ENCODE results near the gene BPIFB6. TPM values are rescaled to one million over a fixed set of nuclear protein-coding genes. Genes with fewer than 3 reads are reported as not detected.

The BPIFB6 gene
- total and polyA plus RNA-seq, 7 donors, result not detected

- intact Hi-C loops (cut with DNase I), result no loop called here
- Histone ChIP-seq H3K27ac (no peak overlapping the region), H3K9me3 (no peaks in the 10 kb centered on the region), H3K4me1 (no peaks in the 10 kb centered on the region), H3K4me3 (no peak overlapping the region), H3K27me3 (ENCODE audit: insufficient read depth in 3 of 3, low read length in 2 of 3) (peaks cover 0 to 5% (median 0%) of the 10 kb centered on the region in 3 donors), H3K36me3 (ENCODE audit: insufficient read depth in 1 of 2, low read depth in 1 of 2) (no peaks in the 10 kb centered on the region)
- ATAC-seq, result no peak
- TF ChIP-seq, protein P1, sequence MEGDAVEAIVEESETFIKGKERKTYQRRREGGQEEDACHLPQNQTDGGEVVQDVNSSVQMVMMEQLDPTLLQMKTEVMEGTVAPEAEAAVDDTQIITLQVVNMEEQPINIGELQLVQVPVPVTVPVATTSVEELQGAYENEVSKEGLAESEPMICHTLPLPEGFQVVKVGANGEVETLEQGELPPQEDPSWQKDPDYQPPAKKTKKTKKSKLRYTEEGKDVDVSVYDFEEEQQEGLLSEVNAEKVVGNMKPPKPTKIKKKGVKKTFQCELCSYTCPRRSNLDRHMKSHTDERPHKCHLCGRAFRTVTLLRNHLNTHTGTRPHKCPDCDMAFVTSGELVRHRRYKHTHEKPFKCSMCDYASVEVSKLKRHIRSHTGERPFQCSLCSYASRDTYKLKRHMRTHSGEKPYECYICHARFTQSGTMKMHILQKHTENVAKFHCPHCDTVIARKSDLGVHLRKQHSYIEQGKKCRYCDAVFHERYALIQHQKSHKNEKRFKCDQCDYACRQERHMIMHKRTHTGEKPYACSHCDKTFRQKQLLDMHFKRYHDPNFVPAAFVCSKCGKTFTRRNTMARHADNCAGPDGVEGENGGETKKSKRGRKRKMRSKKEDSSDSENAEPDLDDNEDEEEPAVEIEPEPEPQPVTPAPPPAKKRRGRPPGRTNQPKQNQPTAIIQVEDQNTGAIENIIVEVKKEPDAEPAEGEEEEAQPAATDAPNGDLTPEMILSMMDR (IDR thresholded peaks at IDR 0.05), result no peak
- no peak for DNase-seq
- 85 to 91% (median 89%) methylated on average over 13 to 15 of the region's 15 CpGs for WGBS, 3 donors
These were observed 53.3 kb downstream of the BPIFB6 start for GRCh38 chr20:33084722-33085121.

GRCh38 chr20:33086052-33086722, 54.7 kb downstream of the BPIFB6 start:
- no peak overlapping the region for H3K4me3 ChIP-seq
- H3K9me3 ChIP-seq, result no peaks in the 10 kb centered on the region
- ATAC-seq (no peak), DNase-seq (no peak)
- no peaks in the 10 kb centered on the region for H3K36me3 ChIP-seq (ENCODE audit: insufficient read depth in 1 of 2, low read depth in 1 of 2)
- no peaks in the 10 kb centered on the region for H3K4me1 ChIP-seq
- intact Hi-C loops (cut with DNase I), result no loop called here
- peaks cover 0 to 5% (median 0%) of the 10 kb centered on the region in 3 donors for H3K27me3 ChIP-seq (ENCODE audit: insufficient read depth in 3 of 3, low read length in 2 of 3)
- TF ChIP-seq, protein P1 (IDR thresholded peaks at IDR 0.05), result no peak
- no peak overlapping the region for H3K27ac ChIP-seq
- 70 to 78% (median 73%) methylated on average over 14 of the region's 14 CpGs for WGBS, 3 donors

DNA sequence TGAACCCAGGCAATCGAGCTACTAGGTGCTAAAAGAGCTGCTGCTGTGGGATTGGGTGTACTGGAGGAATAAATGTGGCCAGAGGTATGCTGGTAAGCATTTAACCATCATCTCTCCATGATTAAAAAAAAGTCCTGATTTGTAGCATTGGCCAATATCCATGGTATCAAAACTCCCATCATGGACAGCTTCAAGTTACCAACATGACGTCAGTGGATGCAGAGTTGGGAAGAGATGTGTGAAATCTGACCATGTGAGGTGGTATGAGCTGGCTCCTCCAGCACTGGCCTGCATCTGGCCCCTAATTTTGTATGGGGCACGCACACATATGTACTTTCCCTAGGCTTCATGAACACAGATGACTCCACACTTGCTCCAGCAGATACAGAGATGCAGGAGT, 59.7 kb downstream of the BPIFB6 start:
- TF ChIP-seq, protein P1 (IDR thresholded peaks at IDR 0.05), result no peak
- intact Hi-C loops (cut with DNase I), result loop anchor here in 1 of 2 donors (10.0 kb wide), 1 partner anchor 204 kb away; no protein-coding TSS in a partner anchor
- no peak overlapping the region for H3K4me3 ChIP-seq
- H3K9me3 ChIP-seq, result no peaks in the 10 kb centered on the region
- peaks cover 0 to 3% (median 0%) of the 10 kb centered on the region in 3 donors for H3K27me3 ChIP-seq (ENCODE audit: insufficient read depth in 3 of 3, low read length in 2 of 3)
- ATAC-seq, result no peak
- 38 to 60% (median 46%) methylated on average over 3 of the region's 3 CpGs for WGBS, 3 donors
- no peak for DNase-seq
- no peaks in the 10 kb centered on the region for H3K36me3 ChIP-seq (ENCODE audit: insufficient read depth in 1 of 2, low read depth in 1 of 2)
- no peak overlapping the region for H3K27ac ChIP-seq
- no peaks in the 10 kb centered on the region for H3K4me1 ChIP-seq

GRCh38 chr20:33091693-33092092, 60.2 kb downstream of the BPIFB6 start:
- intact Hi-C loops (cut with DNase I), result loop anchor here in 1 of 2 donors (10.0 kb wide), 1 partner anchor 203 kb away; no protein-coding TSS in a partner anchor
- Histone ChIP-seq H3K4me1 (no peaks in the 10 kb centered on the region), H3K4me3 (no peak overlapping the region), H3K36me3 (ENCODE audit: insufficient read depth in 1 of 2, low read depth in 1 of 2) (no peaks in the 10 kb centered on the region), H3K9me3 (no peaks in the 10 kb centered on the region), H3K27ac (no peak overlapping the region), H3K27me3 (ENCODE audit: insufficient read depth in 3 of 3, low read length in 2 of 3) (peaks cover 0 to 3% (median 0%) of the 10 kb centered on the region in 3 donors)
- ATAC-seq (no peak), DNase-seq (no peak)
- 82 to 89% (median 84%) methylated on average over 3 of the region's 3 CpGs for WGBS, 3 donors
- TF ChIP-seq, protein P1 (IDR thresholded peaks at IDR 0.05), result no peak
